NCI-H2227 treated with DMSO at 0.1 percent for 48 hours (cell line): ENCODE measurements around the gene RAB3A.
"Not testable (repeated sequence)": the region's sequence is repeated elsewhere in the genome, so short reads cannot be mapped to it uniquely, and the experiment has no call there.

ENCODE experiments used
- DNase-seq: peaks from one replicate; lab custom pipeline; 2025; lab: John Stamatoyannopoulos, UW

RAB3A gene

GRCh38 chr19:18168673-18169381, 35.0 kb downstream of the RAB3A start:
- DNase-seq, result no peak

- DNase-seq, result no peak
Observed at GRCh38 chr19:18167975-18168645, 35.7 kb downstream of the RAB3A start.

GRCh38 chr19:18167011-18167410, 36.8 kb downstream of the RAB3A start:
- DNase-seq, result no peak

GRCh38 chr19:18165794-18166544, 37.9 kb downstream of the RAB3A start:
- DNase-seq, result no peak

- no peak for DNase-seq
Observed at GRCh38 chr19:18164072-18164471, 39.8 kb downstream of the RAB3A start.

GRCh38 chr19:18161636-18162002, 42.2 kb downstream of the RAB3A start:
- DNase-seq, result no peak

- peak; percentile 7 for DNase-seq
Observed at GRCh38 chr19:18160971-18161635, 42.7 kb downstream of the RAB3A start.

- no peak for DNase-seq
Observed at GRCh38 chr19:18160493-18160970, 43.3 kb downstream of the RAB3A start.

- no peak for DNase-seq
Observed at GRCh38 chr19:18159810-18160209, 44.0 kb downstream of the RAB3A start.

GRCh38 chr19:18159059-18159616, 44.7 kb downstream of the RAB3A start:
- DNase-seq, result not testable (repeated sequence)

GRCh38 chr19:18158467-18158866, 45.4 kb downstream of the RAB3A start:
- DNase-seq, result no peak

- DNase-seq, result peak; percentile 27
Observed at GRCh38 chr19:18157465-18158063, 46.3 kb downstream of the RAB3A start.

- DNase-seq, result peak; percentile 18
Observed at GRCh38 chr19:18156841-18157464, 46.9 kb downstream of the RAB3A start.

- DNase-seq, result no peak
Observed at GRCh38 chr19:18156268-18156667, 47.6 kb downstream of the RAB3A start.

- DNase-seq, result no peak
Observed at GRCh38 chr19:18155095-18156087, 48.5 kb downstream of the RAB3A start.

GRCh38 chr19:18153556-18154134, 50.2 kb downstream of the RAB3A start:
- DNase-seq, result no peak

- peak; percentile 94 for DNase-seq
Observed at GRCh38 chr19:18152817-18153555, 50.9 kb downstream of the RAB3A start, which contains the start of gene PIK3R2. TSS of gene PIK3R2 (plus strand) at chr19:18153163. CDS start at chr19:18155880, 2,717 bp downstream.

GRCh38 chr19:18152442-18152816, 51.4 kb downstream of the RAB3A start:
- peak; percentile 91 for DNase-seq
